HepG2 (cell line): ENCODE data around the gene WNT5B.

Experiments
- CEBPB ChIP-seq: IDR thresholded peaks from 2 replicates; pipeline ENCODE4 v1.6.1; 2011; ENCODE audit warnings: low read depth, low read length, improper control_type of control experiment, borderline replicate concordance
- PRPF4 ChIP-seq: fragments of 200-400 bp; formaldehyde crosslinking; IDR thresholded peaks from 2 replicates; pipeline ENCODE4 v1.6.1; 2016; ENCODE audit warnings: low read length, low read depth; ENCODE audit not compliant: poor library complexity, severe bottlenecking
- RBFOX2 ChIP-seq: fragments of 200-400 bp; formaldehyde crosslinking; IDR thresholded peaks from 2 replicates; pipeline ENCODE4 v1.6.1; 2017; ENCODE audit warnings: low read depth, mild to moderate bottlenecking, low read length
- SCMH1 ChIP-seq: sonication (generic); formaldehyde crosslinking; IDR thresholded peaks from 2 replicates; pipeline ENCODE4 v1.9.0; 2021; ENCODE audit warnings: missing genetic modification reagents, mild to moderate bottlenecking, borderline replicate concordance
- SP1 ChIP-seq, 2 experiments: fragments of 450-650 bp in 1 of 2; sonication (generic) in 1 of 2; formaldehyde crosslinking in 1 of 2; IDR thresholded peaks; 2 replicates each; pipeline versions ENCODE4 v1.4.0 to v1.6.1; 2016 to 2020; ENCODE audit warnings: missing genetic modification reagents in 1 of 2
- TF ChIP-seq, protein P1 (sequence below): IDR thresholded peaks from 2 replicates; pipeline ENCODE4 v1.6.1; 2016; ENCODE audit warnings: control low read depth
- TF ChIP-seq, protein P2 (sequence below): sonication (generic); formaldehyde crosslinking; IDR thresholded peaks from 2 replicates; pipeline ENCODE4 v1.4.0; 2020; ENCODE audit warnings: missing genetic modification reagents
- TF ChIP-seq, protein P3 (sequence below): sonication (generic); formaldehyde crosslinking; IDR thresholded peaks from 2 replicates; pipeline ENCODE4 v1.5.1; 2020; ENCODE audit warnings: missing genetic modification reagents, mild to moderate bottlenecking, borderline replicate concordance

DNA sequence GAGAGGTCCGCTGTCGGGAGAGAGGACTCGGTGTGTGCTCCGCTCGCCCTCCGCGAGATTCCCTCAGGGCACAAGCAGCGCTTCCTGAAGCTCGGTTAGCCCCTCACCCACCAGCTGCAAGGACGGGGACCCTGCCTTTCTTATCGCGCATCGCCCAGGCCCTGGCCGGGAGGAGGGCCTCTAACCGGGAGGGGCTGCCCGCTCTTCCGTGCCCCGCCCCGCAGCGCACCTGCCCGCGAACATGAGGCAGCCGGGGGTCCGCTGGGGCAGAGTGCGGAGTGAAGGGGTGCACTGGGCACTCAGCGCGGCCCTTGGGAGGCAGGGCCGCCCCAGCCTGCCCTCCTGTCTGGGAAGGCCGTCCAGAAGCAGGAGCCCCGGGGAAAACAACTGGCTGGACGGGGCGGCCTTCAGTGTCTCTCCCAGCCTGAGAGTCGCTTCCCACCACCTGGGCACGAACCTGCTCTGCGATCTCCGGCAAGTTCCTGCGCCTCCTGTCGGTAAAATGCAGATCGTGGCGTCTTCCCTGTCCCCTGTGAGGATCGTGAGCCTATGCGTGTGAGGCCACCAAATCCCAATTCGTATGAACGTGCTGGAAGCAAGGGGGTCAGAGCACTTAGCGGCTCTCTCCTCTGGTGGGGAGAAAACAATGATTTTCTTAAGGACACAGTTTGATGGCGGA is 33.9 kb downstream of the WNT5B start:
- TF ChIP-seq, protein P1, sequence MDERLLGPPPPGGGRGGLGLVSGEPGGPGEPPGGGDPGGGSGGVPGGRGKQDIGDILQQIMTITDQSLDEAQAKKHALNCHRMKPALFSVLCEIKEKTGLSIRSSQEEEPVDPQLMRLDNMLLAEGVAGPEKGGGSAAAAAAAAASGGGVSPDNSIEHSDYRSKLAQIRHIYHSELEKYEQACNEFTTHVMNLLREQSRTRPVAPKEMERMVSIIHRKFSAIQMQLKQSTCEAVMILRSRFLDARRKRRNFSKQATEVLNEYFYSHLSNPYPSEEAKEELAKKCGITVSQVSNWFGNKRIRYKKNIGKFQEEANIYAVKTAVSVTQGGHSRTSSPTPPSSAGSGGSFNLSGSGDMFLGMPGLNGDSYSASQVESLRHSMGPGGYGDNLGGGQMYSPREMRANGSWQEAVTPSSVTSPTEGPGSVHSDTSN (CRISPR knock-in tag): no peak
- TF ChIP-seq RBFOX2: no peak
- TF ChIP-seq, protein P2, sequence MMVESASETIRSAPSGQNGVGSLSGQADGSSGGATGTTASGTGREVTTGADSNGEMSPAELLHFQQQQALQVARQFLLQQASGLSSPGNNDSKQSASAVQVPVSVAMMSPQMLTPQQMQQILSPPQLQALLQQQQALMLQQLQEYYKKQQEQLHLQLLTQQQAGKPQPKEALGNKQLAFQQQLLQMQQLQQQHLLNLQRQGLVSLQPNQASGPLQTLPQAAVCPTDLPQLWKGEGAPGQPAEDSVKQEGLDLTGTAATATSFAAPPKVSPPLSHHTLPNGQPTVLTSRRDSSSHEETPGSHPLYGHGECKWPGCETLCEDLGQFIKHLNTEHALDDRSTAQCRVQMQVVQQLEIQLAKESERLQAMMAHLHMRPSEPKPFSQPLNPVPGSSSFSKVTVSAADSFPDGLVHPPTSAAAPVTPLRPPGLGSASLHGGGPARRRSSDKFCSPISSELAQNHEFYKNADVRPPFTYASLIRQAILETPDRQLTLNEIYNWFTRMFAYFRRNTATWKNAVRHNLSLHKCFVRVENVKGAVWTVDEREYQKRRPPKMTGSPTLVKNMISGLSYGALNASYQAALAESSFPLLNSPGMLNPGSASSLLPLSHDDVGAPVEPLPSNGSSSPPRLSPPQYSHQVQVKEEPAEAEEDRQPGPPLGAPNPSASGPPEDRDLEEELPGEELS (CRISPR knock-in tag): no peak
- TF ChIP-seq SCMH1: no peak
- TF ChIP-seq, protein P3, sequence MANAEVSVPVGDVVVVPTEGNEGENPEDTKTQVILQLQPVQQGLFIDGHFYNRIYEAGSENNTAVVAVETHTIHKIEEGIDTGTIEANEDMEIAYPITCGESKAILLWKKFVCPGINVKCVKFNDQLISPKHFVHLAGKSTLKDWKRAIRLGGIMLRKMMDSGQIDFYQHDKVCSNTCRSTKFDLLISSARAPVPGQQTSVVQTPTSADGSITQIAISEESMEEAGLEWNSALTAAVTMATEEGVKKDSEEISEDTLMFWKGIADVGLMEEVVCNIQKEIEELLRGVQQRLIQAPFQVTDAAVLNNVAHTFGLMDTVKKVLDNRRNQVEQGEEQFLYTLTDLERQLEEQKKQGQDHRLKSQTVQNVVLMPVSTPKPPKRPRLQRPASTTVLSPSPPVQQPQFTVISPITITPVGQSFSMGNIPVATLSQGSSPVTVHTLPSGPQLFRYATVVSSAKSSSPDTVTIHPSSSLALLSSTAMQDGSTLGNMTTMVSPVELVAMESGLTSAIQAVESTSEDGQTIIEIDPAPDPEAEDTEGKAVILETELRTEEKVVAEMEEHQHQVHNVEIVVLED: no peak
- no peak for TF ChIP-seq SP1 (IDR thresholded peaks at IDR 0.05)
- TF ChIP-seq SP1 (CRISPR knock-in tag; IDR thresholded peaks at IDR 0.05): no peak
- TF ChIP-seq CEBPB: no peak
- peak; percentile 58 for TF ChIP-seq PRPF4
